ENCODE data around the gene PSME4. TPM values are rescaled to one million over a fixed set of nuclear protein-coding genes. Genes with fewer than 3 reads are reported as not detected.
A peak's percentile ranks its signal among the peaks of the same experiment; 100 is the strongest.

PSME4 gene
- total RNA-seq, 1 experiment from 2014 or later: 65.2 TPM

GRCh38 chr2:53945538-53945937 is 25.3 kb downstream of the PSME4 start:
- BruUV-seq (replicated peaks): no TSS peak
- ChIA-PET POLR2A (interaction anchor here (0.7 to 2.8 kb wide), 5 partner anchors 12 to 1560 kb away, joined by 3 to 27 read pairs (median 3); partner anchors contain the start of gene PSME4), CTCF (no interaction called here)
- intact Hi-C loops (cut with micrococcal nuclease): no loop called here
- Mint-ChIP-seq H3K4me1 (ENCODE audit: insufficient read depth, unreplicated experiment) (peaks cover 11% of the 10 kb centered on the region), H3K4me3 (ENCODE audit: unreplicated experiment) (no peak overlapping the region), H3K27ac (ENCODE audit: low read depth, unreplicated experiment) (peak overlapping the region; percentile 41), H3K36me3 (ENCODE audit: insufficient read depth, unreplicated experiment) (peaks cover 37% of the 10 kb centered on the region), H3K9me3 (ENCODE audit: unreplicated experiment) (no peaks in the 10 kb centered on the region), H3K27me3 (ENCODE audit: insufficient read depth, unreplicated experiment) (no peaks in the 10 kb centered on the region)
- DNase-seq (ENCODE audit: unreplicated experiment): no peak
- no peak for TF ChIP-seq CTCF (IDR thresholded peaks at IDR 0.05; ENCODE audit: unreplicated experiment)

- BruUV-seq (replicated peaks): no TSS peak
- H3K27me3 Mint-ChIP-seq (ENCODE audit: insufficient read depth, unreplicated experiment): no peaks in the 10 kb centered on the region
- no peak overlapping the region for H3K4me3 Mint-ChIP-seq (ENCODE audit: unreplicated experiment)
- no peak for DNase-seq (ENCODE audit: unreplicated experiment)
- ChIA-PET CTCF (interaction anchor here (0.5 to 1.3 kb wide), 4 partner anchors 9 to 163 kb away, joined by 3 to 4 read pairs (median 4); no protein-coding TSS in a partner anchor), POLR2A (interaction anchor here (0.5 to 2.8 kb wide), 4 partner anchors 15 to 29 kb away, joined by 3 to 27 read pairs (median 6); partner anchors contain the start of gene PSME4)
- intact Hi-C loops (cut with micrococcal nuclease): no loop called here
- no peaks in the 10 kb centered on the region for H3K9me3 Mint-ChIP-seq (ENCODE audit: unreplicated experiment)
- no peak overlapping the region for H3K27ac Mint-ChIP-seq (ENCODE audit: low read depth, unreplicated experiment)
- no peak for TF ChIP-seq CTCF (IDR thresholded peaks at IDR 0.05; ENCODE audit: unreplicated experiment)
- H3K4me1 Mint-ChIP-seq (ENCODE audit: insufficient read depth, unreplicated experiment): peaks cover 10% of the 10 kb centered on the region
- peaks cover 37% of the 10 kb centered on the region for H3K36me3 Mint-ChIP-seq (ENCODE audit: insufficient read depth, unreplicated experiment)
Measured at GRCh38 chr2:53944542-53944941, 26.3 kb downstream of the PSME4 start.

GRCh38 chr2:53942280-53942679 is 28.5 kb downstream of the PSME4 start:
- intact Hi-C loops (cut with micrococcal nuclease): no loop called here
- Mint-ChIP-seq H3K27me3 (ENCODE audit: insufficient read depth, unreplicated experiment) (no peaks in the 10 kb centered on the region), H3K9me3 (ENCODE audit: unreplicated experiment) (no peaks in the 10 kb centered on the region), H3K27ac (ENCODE audit: low read depth, unreplicated experiment) (no peak overlapping the region), H3K4me1 (ENCODE audit: insufficient read depth, unreplicated experiment) (peaks cover 6% of the 10 kb centered on the region), H3K36me3 (ENCODE audit: insufficient read depth, unreplicated experiment) (peaks cover 31% of the 10 kb centered on the region), H3K4me3 (ENCODE audit: unreplicated experiment) (no peak overlapping the region)
- POLR2A ChIA-PET: interaction anchor here (0.6 to 1.2 kb wide), 3 partner anchors 11 to 25 kb away, joined by 3 to 7 read pairs (median 4); no protein-coding TSS in a partner anchor
- no TSS peak for BruUV-seq (replicated peaks)
- DNase-seq (ENCODE audit: unreplicated experiment): no peak
- no peak for TF ChIP-seq CTCF (IDR thresholded peaks at IDR 0.05; ENCODE audit: unreplicated experiment)
- CTCF ChIA-PET: interaction anchor here (0.8 kb wide), 1 partner anchor 142 kb away, joined by 4 read pairs; no protein-coding TSS in a partner anchor

- BruUV-seq (replicated peaks): no TSS peak
- Mint-ChIP-seq H3K4me3 (ENCODE audit: unreplicated experiment) (no peak overlapping the region), H3K27ac (ENCODE audit: low read depth, unreplicated experiment) (no peak overlapping the region), H3K36me3 (ENCODE audit: insufficient read depth, unreplicated experiment) (peaks cover 31% of the 10 kb centered on the region), H3K27me3 (ENCODE audit: insufficient read depth, unreplicated experiment) (no peaks in the 10 kb centered on the region), H3K9me3 (ENCODE audit: unreplicated experiment) (no peaks in the 10 kb centered on the region), H3K4me1 (ENCODE audit: insufficient read depth, unreplicated experiment) (peaks cover 6% of the 10 kb centered on the region)
- intact Hi-C loops (cut with micrococcal nuclease): no loop called here
- ChIA-PET POLR2A (interaction anchor here (1.2 kb wide), 1 partner anchor 11 kb away, joined by 7 read pairs; no protein-coding TSS in a partner anchor), CTCF (interaction anchor here (0.7 kb wide), 1 partner anchor 15 kb away, joined by 3 read pairs; no protein-coding TSS in a partner anchor)
- no peak for DNase-seq (ENCODE audit: unreplicated experiment)
- TF ChIP-seq CTCF (IDR thresholded peaks at IDR 0.05; ENCODE audit: unreplicated experiment): no peak
Measured at GRCh38 chr2:53941749-53942148, 29.0 kb downstream of the PSME4 start.
